Small intestine (tissue), 7 donors: ENCODE data around the gene TUSC2. TPM values are rescaled to one million over a fixed set of nuclear protein-coding genes. Genes with fewer than 3 reads are reported as not detected.

Experiments used
- DNase-seq, 2 donors: peaks; one replicate each; pipeline versions ENCODE4 v3.0.0 to v3.0.0-alpha.2; 2013
- FAIRE-seq: peaks from 2 replicates; lab custom pipeline; 2012; peaks lifted over from hg19 to GRCh38; lab: Jason Lieb, UNC
- H3K27ac ChIP-seq, 3 donors: one replicate each; pipeline ENCODE4 v1.5.1; 2013; ENCODE audit warnings: low read length in 2 of 3, mild to moderate bottlenecking in 2 of 3, control low read depth in 1 of 3, inconsistent platforms in 1 of 3, low read depth in 1 of 3, moderate library complexity in 1 of 3
- H3K27me3 ChIP-seq, 3 donors: one replicate each; pipeline ENCODE4 v1.6.1; 2013; ENCODE audit warnings: low read length in 3 of 3, inconsistent platforms in 1 of 3; ENCODE audit not compliant: control insufficient read depth in 3 of 3, insufficient read depth in 3 of 3
- H3K36me3 ChIP-seq, 3 donors: one replicate each; pipeline ENCODE4 v1.6.1; 2013; ENCODE audit warnings: low read length in 3 of 3, inconsistent platforms in 1 of 3, low read depth in 1 of 3, mild to moderate bottlenecking in 1 of 3, moderate library complexity in 1 of 3; ENCODE audit not compliant: control insufficient read depth in 3 of 3, insufficient read depth in 2 of 3
- H3K4me1 ChIP-seq, 3 donors: one replicate each; pipeline ENCODE4 v1.6.1; 2013; ENCODE audit warnings: low read length in 2 of 3, inconsistent platforms in 1 of 3, low read depth in 1 of 3, mild to moderate bottlenecking in 1 of 3, moderate library complexity in 1 of 3; ENCODE audit not compliant: control insufficient read depth in 3 of 3, insufficient read depth in 2 of 3
- H3K4me3 ChIP-seq, 3 donors: one replicate each; pipeline ENCODE4 v1.5.1; 2013; ENCODE audit warnings: low read length in 3 of 3, control low read depth in 1 of 3, inconsistent platforms in 1 of 3, low read depth in 1 of 3, mild to moderate bottlenecking in 1 of 3, moderate library complexity in 1 of 3
- H3K9me3 ChIP-seq, 2 donors: one replicate each; pipeline ENCODE4 v1.6.1; 2013; ENCODE audit warnings: low read depth in 1 of 2, low read length in 1 of 2; ENCODE audit not compliant: control insufficient read depth in 2 of 2, insufficient read depth in 1 of 2
- WGBS, 3 donors: extraction: QIAGEN DNeasy Blood & Tissue Kit; methylation state at CpG; one replicate each; pipeline ENCODE4 v1.1.7; 2013; 5-methylcytosine and 5-hydroxymethylcytosine counted together
- polyA plus RNA-seq, 4 donors: library from polyadenylated mRNA; stranded (reverse) in 3 of 4; unstranded in 1 of 4; fragments of 200-250 nt in 3 of 4; fragments of 120-200 nt in 1 of 4; gene quantifications; one replicate each; pipeline versions ENCODE4 v1.2.1 to v1.2.3, GENCODE V29; 2013
- donor health status: healthy with polysubstance abuse.
- donor health status: control.
- donor health status: control.
- donor health status: Bipolar disorder and iron deficiency.
- donor health status: healthy.

Gene TUSC2
- polyA plus RNA-seq, 4 donors: 26.8 to 46.2 (median 30.6) TPM

DNA sequence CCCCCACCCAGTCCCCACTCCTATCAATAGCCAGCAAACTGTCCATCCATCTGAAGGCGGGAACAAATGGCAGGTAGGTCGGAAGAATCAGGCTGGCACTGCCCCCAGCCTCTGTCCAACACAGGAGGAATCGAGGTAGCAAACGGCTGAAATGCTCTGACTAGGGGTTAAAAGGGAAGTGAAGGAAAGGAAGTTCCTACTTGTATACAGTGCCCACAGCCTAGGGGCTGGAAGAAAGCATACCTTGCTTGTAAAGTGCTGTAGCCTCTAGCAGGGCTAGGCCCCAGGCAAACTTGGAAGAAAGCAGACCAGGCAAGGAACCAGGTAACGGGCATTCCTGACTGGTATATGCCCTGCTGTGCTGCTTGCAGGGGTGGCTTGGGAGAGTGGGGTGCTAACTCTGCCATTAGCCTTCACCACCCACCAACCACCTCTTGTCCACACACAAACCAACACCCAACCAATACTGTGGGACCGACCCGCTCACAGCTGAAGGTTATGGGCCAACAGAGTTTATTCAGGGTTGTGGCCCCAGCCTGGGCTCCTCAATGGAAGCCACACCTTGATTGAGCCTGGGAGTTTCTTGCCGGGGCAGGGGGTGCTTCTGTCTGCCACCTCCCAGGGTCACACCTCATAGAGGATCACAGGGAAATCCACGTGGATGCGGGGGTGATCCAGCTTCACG, 2.4 kb downstream of the TUSC2 start:
- H3K36me3 ChIP-seq: peaks cover 7 to 46% (median 8%) of the 10 kb centered on the region in 3 donors
- FAIRE-seq (no peak), DNase-seq (no peak)
- no peak overlapping the region for H3K27ac ChIP-seq
- H3K4me1 ChIP-seq: peaks cover 0 to 46% (median 6%) of the 10 kb centered on the region in 3 donors
- no peak overlapping the region for H3K4me3 ChIP-seq
- 81 to 89% (median 85%) methylated on average over 11 of the region's 11 CpGs for WGBS, 3 donors
- H3K27me3 ChIP-seq: no peaks in the 10 kb centered on the region
- H3K9me3 ChIP-seq: no peaks in the 10 kb centered on the region

- Histone ChIP-seq H3K9me3 (no peaks in the 10 kb centered on the region), H3K36me3 (peaks cover 2 to 45% (median 3%) of the 10 kb centered on the region in 3 donors), H3K4me1 (peaks cover 0 to 50% (median 7%) of the 10 kb centered on the region in 3 donors), H3K27ac (peak overlapping the region in 1 of 3 donors; percentile 17), H3K27me3 (no peaks in the 10 kb centered on the region), H3K4me3 (no peak overlapping the region)
- DNase-seq (no peak), FAIRE-seq (no peak)
- 82 to 87% (median 83%) methylated on average over 2 of the region's 2 CpGs for WGBS, 3 donors
Observed at GRCh38 chr3:50325113-50325480, 2.9 kb downstream of the TUSC2 start.

- H3K9me3 ChIP-seq: no peaks in the 10 kb centered on the region
- H3K27ac ChIP-seq: peak overlapping the region in 2 of 3 donors; percentile 55 to 96
- H3K4me1 ChIP-seq: peaks cover 2 to 55% (median 9%) of the 10 kb centered on the region in 3 donors
- FAIRE-seq: no peak
- H3K36me3 ChIP-seq: peaks cover 0 to 45% (median 3%) of the 10 kb centered on the region in 3 donors
- 37 to 49% (median 46%) methylated on average over 4 of the region's 4 CpGs for WGBS, 3 donors
- peak; percentile 64 to 90 for DNase-seq
- no peaks in the 10 kb centered on the region for H3K27me3 ChIP-seq
- no peak overlapping the region for H3K4me3 ChIP-seq
Observed at GRCh38 chr3:50324351-50325112, 3.5 kb downstream of the TUSC2 start.

DNA sequence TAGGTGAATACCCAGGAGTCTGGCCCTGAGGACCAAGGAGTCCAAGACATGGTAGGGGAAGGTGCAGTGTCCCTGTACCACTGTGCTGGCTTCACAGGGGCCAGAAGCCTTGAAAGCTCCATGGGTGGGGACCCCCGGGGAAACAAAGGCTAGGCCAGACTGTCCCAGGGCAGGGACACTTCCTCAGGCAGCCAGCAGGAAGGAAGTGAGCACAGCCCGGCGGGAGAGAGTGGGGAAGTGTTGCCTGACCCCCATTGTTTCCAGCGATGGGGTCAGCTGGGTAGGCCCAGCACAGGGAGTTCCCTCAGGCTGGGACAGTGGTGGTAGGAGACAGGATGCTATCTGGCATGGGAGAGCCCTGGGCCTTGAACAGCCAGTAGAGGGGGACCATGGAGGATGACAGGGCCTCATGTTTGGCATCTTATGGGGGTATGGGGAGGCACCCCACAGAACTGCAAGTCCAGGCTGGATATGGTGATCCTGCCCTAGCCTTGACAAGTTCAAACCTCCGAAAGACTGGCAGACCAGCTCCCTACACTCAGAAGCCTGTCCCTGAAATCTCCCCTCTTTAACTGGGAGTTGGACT, 4.3 kb downstream of the TUSC2 start:
- H3K27ac ChIP-seq: peak overlapping the region in 2 of 3 donors; percentile 55 to 96
- DNase-seq: no peak

GRCh38 chr3:50323092-50323600, 4.9 kb downstream of the TUSC2 start:
- Histone ChIP-seq H3K4me3 (no peak overlapping the region), H3K9me3 (no peaks in the 10 kb centered on the region), H3K27me3 (no peaks in the 10 kb centered on the region), H3K4me1 (peaks cover 2 to 62% (median 9%) of the 10 kb centered on the region in 3 donors), H3K27ac (peak overlapping the region; percentile 77 to 96 (median 94)), H3K36me3 (peaks cover 0 to 48% (median 3%) of the 10 kb centered on the region in 3 donors)
- 31 to 43% (median 36%) methylated on average over 4 of the region's 4 CpGs for WGBS, 3 donors
- no peak for FAIRE-seq
- no peak for DNase-seq

More for the DNA sequence above, 4.3 kb downstream of the TUSC2 start:
- WGBS, 3 donors: 54 to 71% (median 58%) methylated on average over 5 of the region's 5 CpGs
- no peaks in the 10 kb centered on the region for H3K9me3 ChIP-seq
- FAIRE-seq: no peak
- H3K4me3 ChIP-seq: no peak overlapping the region
- H3K36me3 ChIP-seq: peaks cover 0 to 45% (median 3%) of the 10 kb centered on the region in 3 donors
- no peaks in the 10 kb centered on the region for H3K27me3 ChIP-seq
- H3K4me1 ChIP-seq: peaks cover 2 to 62% (median 9%) of the 10 kb centered on the region in 3 donors

DNA sequence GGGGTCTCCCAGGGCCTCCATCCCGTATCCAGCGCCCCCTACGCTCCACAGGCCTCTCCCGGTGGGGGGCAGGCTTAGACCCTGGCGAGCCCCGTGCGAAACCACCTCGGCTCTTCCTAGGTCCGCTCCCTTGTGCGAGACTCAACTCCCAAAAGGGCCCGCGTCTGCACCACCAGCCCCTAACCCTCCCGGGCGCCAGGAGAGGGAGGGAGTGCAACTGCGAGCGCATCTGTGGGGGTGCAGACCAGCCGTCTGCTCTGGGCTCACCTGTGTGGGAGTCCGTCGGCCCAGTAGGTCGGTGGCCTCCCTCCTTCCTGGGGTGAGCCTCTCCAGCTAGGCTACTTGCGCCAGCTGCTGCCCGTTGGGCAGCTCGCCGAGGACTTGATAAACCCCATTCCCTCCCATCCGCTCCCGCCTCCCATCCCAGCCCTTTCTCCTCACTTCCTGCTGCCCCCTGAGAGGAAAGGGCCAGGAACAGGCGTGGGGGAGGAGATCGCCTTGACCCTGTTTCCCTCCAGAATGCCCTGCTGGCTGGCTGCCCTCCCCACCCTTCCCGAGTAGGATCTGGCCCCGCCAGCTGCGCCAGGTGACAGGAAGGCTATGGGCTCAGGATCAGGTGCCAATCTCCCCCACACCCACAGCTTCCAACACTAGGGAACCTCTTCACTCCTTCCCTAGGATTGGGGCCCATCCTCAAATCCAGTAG, 5.5 kb downstream of the TUSC2 start, which contains the start of gene HYAL2:
Gene HYAL2, minus strand, starts transcription at position 360 of the 706 bp plus-strand sequence. CDS start 2,256 bp downstream, outside the sequence.
- DNase-seq: peak; percentile 37 to 42

GRCh38 chr3:50322115-50322385, 6.0 kb downstream of the TUSC2 start:
- FAIRE-seq: no peak

More for the DNA sequence above, 5.5 kb downstream of the TUSC2 start, which contains the start of gene HYAL2:
- FAIRE-seq: no peak
- H3K9me3 ChIP-seq: no peaks in the 10 kb centered on the region
- H3K27me3 ChIP-seq: no peaks in the 10 kb centered on the region
- peak within 1 kb of the TSS; percentile 77 to 96 (median 94) for H3K27ac ChIP-seq
- H3K4me1 ChIP-seq: peaks cover 2 to 67% (median 9%) of the 10 kb centered on the region in 3 donors
- H3K36me3 ChIP-seq: peaks cover 0 to 54% (median 3%) of the 10 kb centered on the region in 3 donors
- WGBS, 3 donors: 16 to 42% (median 37%) methylated on average over 25 to 31 of the region's 31 CpGs
- H3K4me3 ChIP-seq: peak within 1 kb of the TSS; percentile 61 to 72 (median 69)

More at GRCh38 chr3:50322115-50322385, 6.0 kb downstream of the TUSC2 start:
- H3K27ac ChIP-seq: peak overlapping the region; percentile 77 to 96 (median 94)
- peaks cover 2 to 67% (median 5%) of the 10 kb centered on the region in 3 donors for H3K4me1 ChIP-seq
- H3K27me3 ChIP-seq: no peaks in the 10 kb centered on the region
- 8 to 24% (median 23%) methylated on average over 12 to 14 of the region's 14 CpGs for WGBS, 3 donors
- H3K36me3 ChIP-seq: peaks cover 0 to 58% (median 3%) of the 10 kb centered on the region in 3 donors
- no peak for DNase-seq
- H3K9me3 ChIP-seq: no peaks in the 10 kb centered on the region
- H3K4me3 ChIP-seq: peak overlapping the region in 2 of 3 donors; percentile 61 to 72
